Stimulated activated CD8-positive, alpha-beta memory T cell treated with anti-CD3 and anti-CD28 coated beads, Interleukin-7, amount 100 ng/mL, for 1 hour (primary cell): ENCODE data around the gene SYT5.
A peak's percentile ranks its signal among the peaks of the same experiment; 100 is the strongest.
"Not testable (repeated sequence)": the region's sequence is repeated elsewhere in the genome, so short reads cannot be mapped to it uniquely, and the experiment has no call there.

Experiments
- DNase-seq, 2 donors: peaks; one replicate each; pipeline ENCODE4 v3.0.0-alpha.2; 2020; ENCODE audit warnings: low read depth in 2 of 2

The SYT5 gene

DNA sequence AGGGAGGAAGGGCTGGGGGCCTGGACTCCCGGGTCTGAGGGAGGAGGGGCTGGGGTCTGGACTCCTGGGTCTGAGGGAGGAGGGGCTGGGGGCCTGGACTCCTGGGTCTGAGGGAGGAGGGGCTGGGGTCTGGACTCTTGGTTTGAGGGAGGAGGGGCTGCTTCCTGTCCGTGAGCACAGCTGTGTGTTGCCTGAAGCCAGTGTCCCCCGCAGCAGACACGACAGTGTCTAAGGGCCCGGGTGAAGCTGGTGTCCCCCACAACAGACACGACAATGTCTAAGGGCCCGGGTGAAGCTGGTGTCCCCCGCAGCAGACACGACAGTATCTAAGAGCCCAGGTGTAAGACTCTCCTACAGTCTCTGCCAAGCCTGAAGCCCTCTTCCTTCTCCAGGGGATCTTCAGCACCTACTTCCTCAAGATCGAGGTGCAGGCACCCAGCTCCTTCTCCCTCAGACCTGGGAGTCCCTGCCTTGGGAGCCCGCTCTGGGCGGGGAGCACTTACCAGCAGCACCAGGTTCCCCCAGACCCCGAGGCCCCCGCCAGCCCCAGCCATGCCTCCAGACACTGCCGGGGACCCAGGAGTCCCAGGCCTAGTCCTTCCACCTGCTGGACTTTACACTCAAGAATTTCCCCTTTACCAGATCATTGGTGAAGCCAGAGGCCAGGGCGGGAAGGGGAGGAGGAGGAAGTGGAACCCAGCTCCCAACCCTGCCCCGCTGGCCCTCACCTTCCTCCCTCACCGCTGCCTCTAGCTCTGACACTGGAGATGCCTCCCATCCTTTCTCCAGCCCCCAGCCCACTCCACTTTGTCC is 29.0 kb upstream of the SYT5 start, which contains the start of gene PTPRH:
Gene PTPRH (minus strand): TSS at position 622 of the 813 bp plus-strand sequence. CDS start 68 bp downstream, at position 554.
- no peak for DNase-seq

DNA sequence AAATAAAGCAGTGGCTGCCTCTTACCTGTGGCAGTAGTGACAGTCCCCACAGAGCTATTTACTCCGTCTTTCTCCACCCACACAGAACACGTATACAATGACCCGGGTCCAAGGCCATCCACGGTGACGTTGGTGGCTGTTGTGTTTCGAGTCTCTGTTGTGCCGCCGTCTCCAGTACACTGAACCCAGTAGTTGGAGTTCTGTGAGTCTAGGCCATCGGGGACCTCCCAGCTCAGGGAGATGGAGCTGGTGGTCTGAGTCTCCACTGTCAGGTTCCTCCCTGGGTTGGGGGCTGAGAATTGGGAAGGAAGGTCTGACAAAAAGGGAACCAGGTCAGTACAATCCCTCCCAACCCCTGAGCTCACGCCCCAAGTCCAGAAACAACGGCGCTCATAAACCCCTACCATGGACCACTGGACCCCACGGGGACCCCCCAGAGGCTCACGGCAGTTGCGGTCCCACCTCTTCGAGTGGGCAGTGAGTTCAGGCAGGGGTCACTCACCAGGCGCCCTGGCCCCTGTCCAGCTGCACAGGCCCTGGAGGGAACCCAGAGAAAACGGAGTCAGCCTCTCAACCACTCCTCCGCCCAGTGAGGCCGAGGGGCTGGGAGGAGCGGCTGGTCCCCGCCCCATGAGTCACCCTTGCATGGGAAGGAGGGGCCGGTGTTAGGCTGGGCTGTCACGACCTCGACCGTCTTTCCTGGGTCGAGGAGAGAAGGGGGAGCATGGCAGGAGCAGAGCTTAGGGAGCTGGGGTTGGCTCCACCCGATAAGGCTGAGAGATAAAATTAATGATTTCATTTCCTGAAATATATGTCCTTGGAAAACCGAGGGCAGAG is 26.8 kb upstream of the SYT5 start:
- DNase-seq: no peak

DNA sequence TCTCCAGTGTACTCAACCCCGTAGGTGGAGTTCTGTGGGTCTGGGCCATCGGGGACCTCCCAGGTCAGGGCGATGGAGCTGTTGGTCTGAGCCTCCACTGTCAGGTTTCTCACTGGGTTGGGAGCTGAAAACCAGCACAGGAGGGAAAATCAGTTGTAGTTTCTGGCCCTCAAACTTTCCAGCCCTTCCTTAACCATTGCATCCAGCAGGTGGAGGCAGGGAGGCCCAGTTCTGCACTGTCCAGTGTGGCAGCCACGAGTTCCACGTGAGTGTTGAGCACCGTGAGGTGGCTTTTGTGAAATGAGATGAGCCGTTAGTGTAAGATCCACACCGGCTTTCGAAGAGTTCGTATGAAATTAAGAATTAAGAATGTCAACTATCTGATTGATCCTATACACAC is 22.1 kb upstream of the SYT5 start:
- DNase-seq: not testable (repeated sequence)

DNA sequence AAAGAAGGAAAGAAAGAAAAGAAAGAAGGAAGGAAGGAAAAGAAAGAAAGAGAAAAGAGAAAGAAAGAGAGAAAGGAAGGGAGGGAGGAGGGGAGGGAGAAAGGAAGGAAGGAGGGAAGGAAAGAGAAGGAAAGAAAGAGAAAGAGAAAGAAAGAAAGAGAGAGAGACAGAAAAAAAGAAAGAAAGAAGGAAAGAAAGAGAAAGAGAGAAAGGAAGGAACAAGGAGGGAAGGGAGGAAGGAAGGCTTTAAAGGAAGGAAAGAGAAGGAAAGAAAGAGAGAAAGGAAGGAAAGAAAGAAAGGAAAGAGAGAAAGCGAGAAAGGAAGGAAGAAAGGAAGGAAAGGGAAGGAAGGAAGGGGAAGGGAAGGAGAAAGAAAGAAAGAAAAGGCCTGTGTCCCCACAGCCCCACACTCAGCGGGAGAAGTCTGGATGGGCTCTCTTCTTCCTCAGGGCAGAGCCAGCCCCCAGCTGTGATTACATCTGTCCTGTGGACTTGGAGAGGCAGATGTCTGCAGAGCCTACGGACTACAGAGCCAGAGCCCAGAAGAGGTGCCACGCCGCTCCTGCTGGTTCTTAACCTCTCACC is 19.6 kb upstream of the SYT5 start:
- DNase-seq: no peak

DNA sequence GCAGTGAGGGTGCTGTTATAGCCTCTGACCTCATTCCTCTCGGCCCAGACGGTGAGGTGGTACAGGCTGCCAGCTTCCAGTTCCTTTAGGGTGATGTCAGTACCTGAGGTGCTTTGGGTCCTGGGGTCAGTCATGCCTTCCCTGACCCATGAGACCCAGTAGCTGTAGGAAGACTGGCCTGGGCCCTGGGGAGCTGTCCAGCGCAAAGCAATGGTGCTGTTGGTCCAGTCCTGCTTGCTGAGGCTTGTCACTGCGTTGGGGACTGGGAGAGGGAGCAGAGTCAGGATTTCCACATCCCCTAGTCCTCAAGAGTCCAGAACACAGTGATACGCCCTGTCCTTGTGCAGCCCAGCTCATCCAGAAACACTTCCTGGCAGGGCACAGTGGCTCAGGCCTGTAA is 18.6 kb upstream of the SYT5 start:
- no peak for DNase-seq

DNA sequence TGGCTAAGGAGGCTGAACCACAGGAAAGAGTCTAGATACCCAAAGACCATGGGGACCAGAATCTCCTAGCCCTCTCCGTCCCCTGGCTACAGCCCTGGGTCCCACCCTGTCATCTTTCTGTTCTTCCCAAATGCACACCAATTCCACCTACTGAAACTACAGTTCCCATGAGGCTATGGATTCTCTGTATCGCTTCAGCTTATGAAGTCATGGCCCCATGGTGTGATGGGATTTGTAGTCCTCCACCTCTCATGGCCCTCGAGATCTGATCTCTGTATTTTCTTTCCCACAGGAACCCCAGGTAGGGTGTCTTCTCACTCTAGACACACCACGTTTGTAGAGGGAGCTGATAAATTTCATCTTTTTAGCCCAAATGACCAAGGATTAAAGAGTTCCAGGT is 17.4 kb upstream of the SYT5 start:
- DNase-seq: no peak

DNA sequence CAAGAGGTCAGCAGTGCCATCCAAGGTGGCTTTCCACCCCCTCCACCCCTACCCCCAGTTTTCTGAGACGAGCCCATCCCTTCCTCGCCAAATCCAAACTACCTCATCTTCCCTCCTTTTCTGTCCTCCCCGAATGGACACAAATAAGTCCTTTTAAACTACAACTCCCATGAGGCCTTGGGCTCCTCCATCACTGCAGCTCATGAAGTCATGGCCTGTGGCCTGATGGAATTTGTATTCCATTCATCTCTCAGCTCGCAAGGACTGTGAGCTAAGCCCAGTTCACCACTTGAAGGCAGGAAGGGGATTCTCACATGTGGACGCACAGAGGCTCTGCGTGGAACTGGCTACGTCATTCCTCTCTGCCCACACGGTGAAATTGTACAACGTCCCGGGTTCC is 16.7 kb upstream of the SYT5 start:
- DNase-seq: no peak

DNA sequence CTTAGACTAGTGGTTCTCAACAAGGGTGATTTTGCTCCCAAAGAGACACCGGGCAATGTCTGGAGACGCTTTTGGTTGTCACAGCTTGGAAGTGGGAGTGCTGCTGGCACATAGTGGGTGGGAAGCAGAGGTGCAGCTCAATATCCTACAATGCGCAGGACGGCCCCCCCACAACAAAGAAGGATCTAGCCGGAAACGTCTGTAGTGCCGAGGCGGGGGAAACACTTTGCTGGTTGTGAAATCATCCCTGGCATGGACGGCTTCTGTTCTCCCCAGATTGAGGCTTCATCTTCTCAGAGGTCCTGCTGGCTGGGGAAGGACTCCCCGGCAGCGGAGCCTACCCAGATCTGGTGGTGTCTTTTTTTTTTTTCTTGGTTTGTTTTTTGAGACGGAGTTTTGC is 13.4 kb upstream of the SYT5 start:
- no peak for DNase-seq

DNA sequence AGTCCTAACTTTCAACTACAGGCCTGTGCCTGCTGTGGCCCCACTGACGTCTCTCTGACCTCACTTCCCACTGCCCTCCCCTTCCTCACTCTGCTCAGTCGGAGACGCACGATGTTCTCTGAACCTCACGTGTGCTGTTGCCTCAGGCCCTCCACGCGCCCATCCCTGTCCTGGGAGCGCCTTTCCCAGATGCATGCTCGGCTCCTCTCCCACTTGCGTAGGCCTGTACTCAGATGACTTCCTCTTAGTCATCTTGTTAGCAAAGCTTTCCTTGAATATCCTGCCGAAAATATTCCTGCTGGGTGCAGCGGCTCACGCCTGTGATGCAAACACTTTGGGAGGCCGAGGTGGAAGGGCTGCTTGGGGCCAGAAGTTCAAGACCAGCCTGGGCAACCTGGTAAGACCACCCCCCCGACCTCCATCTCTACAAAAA is 9.3 kb upstream of the SYT5 start:
- DNase-seq: no peak

DNA sequence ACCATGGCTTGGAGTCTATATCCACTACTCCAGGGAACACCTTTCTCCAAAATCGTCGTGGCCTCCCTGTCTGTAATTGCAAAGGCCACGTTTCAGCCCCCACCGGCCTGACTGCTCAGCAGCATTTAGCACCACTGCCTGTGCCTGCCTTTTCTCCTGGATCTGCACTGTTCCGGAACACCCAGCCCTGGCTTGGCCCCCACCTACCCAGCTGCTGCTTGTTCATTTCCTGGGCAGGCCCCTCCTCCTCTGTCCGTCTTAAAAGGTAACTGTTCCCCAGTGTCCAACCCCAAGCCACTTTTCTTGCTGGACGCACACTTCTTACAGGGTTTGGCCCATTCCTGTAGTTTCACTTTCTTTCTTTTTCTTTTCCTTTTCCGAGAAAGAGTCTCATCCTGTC is 8.5 kb upstream of the SYT5 start:
- DNase-seq: no peak

DNA sequence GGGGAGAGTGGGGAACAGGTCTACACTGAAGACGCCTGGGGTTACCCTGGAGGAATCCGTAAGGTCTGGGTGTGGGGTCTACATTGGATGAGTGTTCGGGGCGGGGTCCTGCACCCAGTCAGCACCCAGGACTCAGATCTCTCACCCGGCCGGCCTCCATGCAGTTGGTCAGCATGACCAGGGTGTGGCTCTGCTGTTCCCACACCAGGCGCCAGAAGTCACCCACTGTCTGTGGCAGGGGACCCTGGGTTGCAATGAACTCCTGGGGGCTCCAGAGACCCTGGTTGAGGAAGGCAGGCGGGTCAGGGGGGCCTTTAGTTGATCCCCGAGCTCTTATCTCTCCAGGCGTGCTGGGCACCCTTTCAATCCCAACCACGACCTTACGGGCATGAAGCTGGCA is 6.0 kb upstream of the SYT5 start:
- DNase-seq: no peak

DNA sequence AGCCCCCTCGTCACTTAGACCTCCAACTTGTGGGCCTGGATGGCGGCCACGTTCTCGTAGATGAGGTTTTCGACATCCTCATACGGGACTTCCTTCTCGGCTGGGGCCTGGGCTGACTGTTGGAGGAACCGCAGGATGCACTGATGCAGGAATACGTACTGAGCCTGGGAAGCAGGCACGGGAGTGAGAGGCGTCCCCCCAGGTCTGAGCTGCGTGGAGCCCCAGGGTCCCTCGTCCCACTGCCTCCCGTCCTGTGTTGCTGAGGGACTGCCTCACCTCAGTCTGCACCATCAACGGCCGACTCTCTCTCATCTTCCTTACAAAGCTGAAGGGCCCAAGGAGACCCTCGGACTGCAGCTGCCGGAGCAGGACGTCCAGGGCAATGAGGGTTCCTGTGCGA is 1.7 kb upstream of the SYT5 start:
- DNase-seq: no peak

DNA sequence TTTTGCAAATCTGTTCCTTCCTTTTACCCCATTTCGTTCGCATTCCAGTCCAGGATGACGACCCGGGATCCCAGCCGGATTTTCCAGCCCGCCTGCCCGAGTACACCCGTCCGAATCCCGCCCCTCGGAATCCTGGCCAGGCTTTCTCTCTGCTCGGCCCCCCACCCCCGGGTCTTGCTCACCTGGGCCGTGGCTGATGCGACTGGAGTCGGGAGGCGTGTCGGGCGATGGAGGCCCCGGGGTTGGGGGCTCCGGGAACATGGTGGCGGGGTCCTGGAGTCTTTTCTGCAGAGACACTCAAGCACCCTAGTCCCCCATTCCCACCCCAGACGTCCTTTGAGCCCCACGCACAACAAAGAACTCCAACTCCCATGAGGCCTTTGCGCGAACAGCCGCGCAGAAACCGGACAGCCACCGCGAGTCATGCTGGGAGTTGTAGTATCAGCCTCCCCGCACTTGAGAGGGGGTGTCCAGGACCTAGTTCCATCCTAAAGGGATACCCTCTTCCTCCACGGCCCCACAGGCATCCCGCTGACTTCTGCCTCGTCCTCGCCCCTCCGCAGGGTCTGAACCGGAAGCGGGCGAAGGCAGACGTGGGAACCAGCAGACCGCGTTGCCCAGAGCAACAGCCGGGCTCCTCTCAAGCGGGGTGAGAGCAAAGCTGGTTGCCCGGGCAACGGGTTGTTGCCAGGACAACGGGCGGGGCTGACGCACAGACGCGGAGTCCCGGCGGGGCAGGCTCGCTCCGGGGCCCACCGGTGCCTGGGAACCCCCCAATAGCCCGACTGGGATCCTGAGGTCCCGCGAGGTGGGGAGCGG is 1.1 kb downstream of the SYT5 start:
- peak; percentile 87 to 90 for DNase-seq

DNA sequence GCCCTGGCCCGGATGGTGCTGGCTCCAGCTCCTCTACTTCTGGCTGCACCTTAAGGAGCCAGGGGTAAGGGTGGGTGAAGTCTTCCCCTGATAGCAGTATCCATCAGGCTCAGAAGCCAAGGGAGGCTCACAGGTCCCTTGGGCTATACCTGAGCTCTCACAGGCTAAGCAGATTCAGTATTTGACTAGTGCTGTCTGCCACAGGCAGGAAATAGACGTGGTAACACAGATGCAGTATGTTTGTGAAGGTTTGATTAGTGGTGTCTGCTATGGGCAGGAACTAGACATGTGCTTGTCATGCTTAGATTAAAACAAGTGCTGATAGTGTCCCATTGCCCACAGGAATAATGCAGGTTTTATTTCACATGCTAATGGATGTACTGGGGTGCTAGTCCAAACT is 4.0 kb downstream of the SYT5 start:
- no peak for DNase-seq

DNA sequence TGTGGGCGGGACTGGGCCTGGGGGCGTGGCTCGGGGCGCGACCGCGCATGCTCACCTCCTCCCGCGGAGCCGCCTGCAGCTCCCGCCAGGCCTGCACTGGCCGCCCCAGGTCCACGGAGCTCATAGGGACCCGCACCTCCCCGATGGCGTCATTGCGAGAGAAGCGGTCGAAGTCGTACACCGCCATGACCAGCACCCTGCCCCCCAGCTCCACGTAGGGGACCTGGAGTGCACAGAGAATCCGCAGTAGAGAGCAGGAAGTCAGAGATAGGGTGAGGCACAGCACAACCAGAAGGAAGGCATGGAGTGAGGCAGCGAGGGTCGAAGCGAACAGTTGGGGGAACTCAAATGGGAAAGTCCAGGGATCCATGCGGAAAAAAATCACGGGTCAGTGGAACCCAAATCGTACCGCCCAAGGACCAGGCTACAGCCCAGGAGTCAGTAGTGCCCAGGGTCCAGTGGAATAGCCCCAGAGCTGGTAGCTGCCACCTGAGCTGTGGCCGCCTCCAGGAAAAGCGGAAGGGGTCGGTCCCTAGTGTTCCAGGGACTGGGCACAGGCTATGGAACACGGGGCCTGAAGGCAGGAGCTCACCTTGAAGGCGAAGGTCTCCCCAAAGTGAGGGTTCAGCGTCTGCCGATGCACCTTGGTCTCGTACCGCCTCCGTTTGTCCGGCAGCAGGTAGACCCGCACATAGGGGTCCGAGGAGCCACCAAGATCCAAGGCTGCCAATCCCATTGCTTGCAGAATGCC is 4.8 kb downstream of the SYT5 start:
- DNase-seq: no peak

DNA sequence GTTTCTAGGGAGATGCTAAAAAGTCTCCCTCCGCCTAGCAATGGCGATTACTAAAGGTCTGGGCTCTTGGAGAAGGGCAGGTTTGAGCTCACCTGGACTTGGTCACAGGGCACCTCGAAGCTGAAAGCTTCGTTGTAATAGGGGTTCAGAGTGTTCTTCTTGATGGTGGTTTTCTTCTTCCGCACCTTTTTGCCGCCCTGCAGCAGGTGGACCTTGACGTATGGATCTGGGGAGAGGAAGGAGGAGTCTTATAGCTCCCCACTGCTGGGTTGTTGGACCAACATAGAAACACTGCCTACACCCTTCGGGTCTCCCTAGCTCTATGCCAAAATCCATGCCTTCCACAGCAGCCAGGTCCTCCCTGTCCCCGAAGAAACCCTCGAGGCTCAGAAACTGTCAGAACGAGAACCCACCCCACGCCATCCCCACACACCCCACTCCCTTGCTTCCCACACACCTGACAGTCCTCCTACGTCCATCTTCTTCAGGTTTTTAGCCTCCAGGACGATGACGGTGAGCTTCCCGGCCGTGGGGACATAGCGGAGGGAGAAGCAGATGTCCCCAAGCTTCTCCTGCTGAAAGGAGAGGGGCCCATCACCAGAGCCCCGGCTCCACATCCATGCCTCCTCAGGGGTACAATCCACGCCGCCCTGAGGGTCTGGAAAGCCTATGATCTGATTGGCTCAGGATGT is 5.5 kb downstream of the SYT5 start:
- no peak for DNase-seq

DNA sequence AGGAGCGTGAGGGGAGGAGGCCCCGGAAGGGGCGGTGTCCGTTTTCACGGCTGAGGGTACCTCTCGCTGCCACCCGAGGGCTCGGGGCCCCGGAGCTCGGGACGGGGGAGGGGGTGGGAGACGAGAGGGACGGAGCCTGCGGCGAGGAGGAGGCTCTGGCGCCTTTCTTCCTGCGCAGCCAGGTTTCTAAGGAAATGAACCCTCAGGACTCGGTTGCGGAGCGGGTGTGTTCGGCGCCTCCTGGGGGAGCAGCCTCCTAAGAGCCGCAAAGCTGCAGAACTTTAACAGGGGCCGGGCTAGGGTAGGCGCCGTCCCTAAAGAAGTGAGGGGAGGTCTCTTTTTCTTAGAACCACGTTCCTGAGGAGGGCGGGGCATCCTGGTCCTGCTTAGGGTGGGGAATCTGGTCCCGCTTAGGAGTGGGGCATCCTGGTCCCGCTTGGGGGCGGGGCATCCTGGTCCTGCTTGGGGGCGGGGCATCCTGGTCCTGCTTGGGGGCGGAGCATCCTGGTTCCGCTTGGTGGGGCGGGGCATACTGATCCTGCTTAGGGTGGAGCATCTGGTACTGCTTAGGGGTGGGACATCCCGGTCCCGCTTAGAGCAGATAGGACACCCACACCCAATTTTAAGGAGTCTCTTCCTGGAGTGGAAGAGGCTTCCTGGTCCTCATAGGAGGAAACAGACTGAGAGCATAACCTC is 6.2 kb downstream of the SYT5 start:
- no peak for DNase-seq

DNA sequence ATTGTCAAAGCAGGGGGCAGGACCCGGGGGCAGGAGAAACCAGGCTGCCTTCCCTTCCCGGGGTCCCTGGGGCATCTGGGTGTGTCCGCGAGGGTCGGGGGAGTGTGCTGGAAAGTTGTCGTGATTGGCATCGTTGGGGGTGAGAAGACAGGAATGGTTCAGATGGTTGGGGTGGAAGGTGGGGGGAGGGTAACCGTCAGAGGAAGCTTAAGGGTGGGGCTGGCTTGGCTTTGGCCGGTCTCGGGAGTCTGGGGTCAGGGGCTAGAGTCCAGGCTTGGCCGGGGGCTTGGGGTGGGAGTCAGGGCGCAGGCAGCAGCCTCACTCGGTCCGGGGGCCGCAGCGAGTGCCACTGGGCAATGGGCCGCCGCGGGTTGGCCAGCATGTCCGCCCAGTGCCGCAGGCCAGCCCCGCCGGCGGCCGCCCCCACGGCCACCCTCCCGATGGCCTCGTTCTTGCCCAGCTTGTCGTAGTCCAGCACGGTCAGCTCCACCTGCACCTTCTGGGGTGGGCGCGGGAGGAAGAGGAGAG is 6.8 kb downstream of the SYT5 start:
- DNase-seq: no peak

DNA sequence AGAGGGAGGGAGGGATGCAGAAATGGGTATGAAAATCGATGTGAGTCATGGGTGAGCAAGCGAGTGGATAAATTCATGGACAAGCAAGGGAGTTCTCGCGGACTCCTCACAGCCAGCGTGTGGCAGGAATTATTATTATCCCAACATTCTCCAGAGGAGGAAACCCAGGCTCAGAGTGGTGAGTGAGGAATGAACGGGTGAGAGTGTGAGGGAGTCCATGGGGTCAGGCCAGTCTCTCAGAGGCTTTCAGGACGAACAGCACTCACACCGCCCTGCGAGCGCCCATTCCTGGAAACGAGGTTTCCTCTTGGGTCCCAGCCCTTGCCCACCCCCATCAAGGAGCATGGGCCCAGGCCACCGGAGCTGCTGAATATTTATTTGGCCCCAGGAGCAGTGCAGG is 7.3 kb downstream of the SYT5 start:
- DNase-seq: no peak

DNA sequence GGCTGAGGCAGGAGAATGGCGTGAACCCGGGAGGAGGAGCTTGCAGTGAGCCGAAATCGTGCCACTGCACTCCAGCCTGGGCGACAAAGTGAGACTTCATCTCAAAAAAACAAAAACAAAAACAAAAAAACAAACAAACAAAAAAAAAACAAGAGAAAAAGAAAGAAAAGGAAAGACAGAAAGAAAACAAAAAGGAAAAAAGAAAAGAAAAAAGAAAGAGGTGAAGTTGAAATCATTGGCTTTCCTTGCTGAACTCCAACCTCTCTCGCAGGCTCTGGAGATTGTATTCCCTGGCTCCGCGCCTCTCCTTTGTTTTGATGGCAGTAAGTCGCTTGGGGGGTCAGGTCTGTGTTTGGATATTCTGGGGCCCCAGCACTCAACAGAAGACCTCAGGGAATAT is 7.8 kb downstream of the SYT5 start:
- not testable (repeated sequence) for DNase-seq
